Measurements from ENCODE around the gene TGFBR3L. TPM values are rescaled to one million over a fixed set of nuclear protein-coding genes. Genes with fewer than 3 reads are reported as not detected.

TGFBR3L gene
- total and polyA plus RNA-seq, 2 of the 8 experiments (the other 6 are each of a cell fraction or from before 2014, with no cell fraction given), result 3.1 to 3.7 TPM

DNA sequence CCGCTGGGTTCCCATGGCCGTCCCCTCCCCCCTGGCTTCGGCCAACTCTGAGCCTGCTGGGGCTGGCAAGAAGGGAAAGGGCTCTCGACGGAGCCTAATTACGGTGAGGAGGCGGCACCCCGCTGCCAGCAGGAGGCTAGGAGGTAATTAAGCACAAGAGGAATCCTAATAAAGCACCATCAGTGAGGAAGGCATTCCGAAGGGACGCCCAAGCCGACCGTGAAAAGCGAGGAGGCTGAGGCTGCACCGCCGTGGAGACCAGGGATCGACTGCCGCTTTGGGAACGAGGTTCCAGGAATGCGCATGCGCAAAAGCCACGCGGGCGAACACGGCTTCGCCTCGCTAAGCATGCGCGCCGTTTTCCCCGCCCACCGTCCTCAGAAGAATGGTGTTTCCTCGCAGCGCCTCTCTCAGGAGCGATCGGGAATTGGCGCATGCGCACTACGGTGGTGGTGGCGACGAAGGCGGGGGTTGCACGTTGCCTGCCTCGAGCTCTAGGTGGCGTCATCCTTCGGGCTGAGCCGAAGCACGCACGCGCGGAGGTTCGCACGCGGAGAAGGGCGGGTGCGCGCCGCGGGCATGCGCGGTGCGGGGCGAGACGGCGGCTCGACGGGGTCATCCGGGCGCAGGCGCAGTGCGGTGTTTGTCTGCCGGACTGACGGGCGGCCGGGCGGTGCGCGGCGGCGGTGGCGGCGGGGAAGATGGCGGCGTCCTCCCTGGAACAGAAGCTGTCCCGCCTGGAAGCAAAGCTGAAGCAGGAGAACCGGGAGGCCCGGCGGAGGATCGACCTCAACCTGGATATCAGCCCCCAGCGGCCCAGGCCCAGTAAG lies 11.2 kb upstream of the TGFBR3L start, which contains the start of gene MAP2K7:
Gene MAP2K7, plus strand, starts transcription at position 634 of the 830 bp plus-strand sequence. Its CDS starts 68 bp downstream, at position 702.
- Histone ChIP-seq H2BK15ac (ENCODE audit: low read length) (0 out of 2 replicates have a peak within 1 kb of the TSS, but pooled peaks have one; percentile 48), H3K36me3 (ENCODE audit: control insufficient read depth in 2 of 4, insufficient read depth in 4 of 4, low read length in 3 of 4) (no peaks in the 10 kb centered on the region; a peak in 2 of 8 replicates), H4K8ac (ENCODE audit: extremely low read depth, insufficient read depth, low read length) (peak within 1 kb of the TSS; percentile 97), H3K79me1 (ENCODE audit: low read depth, low read length) (peaks cover 9% of the 10 kb centered on the region), H3K27me3 (replicated peaks in 1 of 4; ENCODE audit: control insufficient read depth in 3 of 4, extremely low read depth in 1 of 4, insufficient read depth in 3 of 4, low read length in 3 of 4) (no peaks in the 10 kb centered on the region), H3K9ac (replicated peaks in 1 of 4; ENCODE audit: extremely low read depth in 1 of 4, low read depth in 3 of 4, low read length in 3 of 4) (peak within 1 kb of the TSS; percentile 49 to 64 (median 62)), H2BK120ac (replicated peaks; ENCODE audit: low read depth, low read length) (no peak within 1 kb of the TSS), H4K91ac (replicated peaks; ENCODE audit: insufficient read length, low read length) (peak within 1 kb of the TSS; percentile 90), H3K23ac (ENCODE audit: insufficient read length) (no peak within 1 kb of the TSS), H3K9me3 (ENCODE audit: insufficient read depth in 2 of 2, low read depth in 1 of 2, low read length in 1 of 2) (no peaks in the 10 kb centered on the region), H3K27ac (ENCODE audit: low read depth, low read length) (peak within 1 kb of the TSS; percentile 74; the same call in 1 of the 2 replicates), H3K79me2 (ENCODE audit: control insufficient read depth in 1 of 2, insufficient read depth in 2 of 2, low read length in 2 of 2) (peaks cover 0 to 22% of the 10 kb centered on the region in 2 experiments; a peak in 2 of 4 replicates), H2BK5ac (ENCODE audit: low read depth, low read length) (peak within 1 kb of the TSS; percentile 95), H3K23me2 (ENCODE audit: low read depth, low read length) (peaks cover 13% of the 10 kb centered on the region), H3K14ac (ENCODE audit: insufficient read length) (no peak within 1 kb of the TSS), H4K5ac (ENCODE audit: insufficient read length, low read depth, low read length) (peak within 1 kb of the TSS; percentile 97), H3K4me3 (ENCODE audit: extremely low read depth in 1 of 4, insufficient read depth in 2 of 4, low read depth in 3 of 4, low read length in 4 of 4) (peak within 1 kb of the TSS; percentile 45 to 91 (median 82)), H3K4me2 (ENCODE audit: insufficient read depth in 1 of 2, low read depth in 2 of 2, low read length in 2 of 2) (peak within 1 kb of the TSS; percentile 90 to 97), H3K18ac (ENCODE audit: extremely low read depth, low read length) (peak within 1 kb of the TSS; percentile 86), H2AK5ac (ENCODE audit: low read depth, low read length) (peak within 1 kb of the TSS; percentile 82; the same call in 1 of the 2 replicates), H3K4ac (replicated peaks; ENCODE audit: insufficient read length, low read depth, low read length) (peak within 1 kb of the TSS; percentile 92), H3K4me1 (replicated peaks in 1 of 4; ENCODE audit: control insufficient read depth in 3 of 4, insufficient read depth in 4 of 4, low read length in 3 of 4) (peaks cover 0 to 13% (median 7%) of the 10 kb centered on the region in 4 experiments; a peak in 5 of 7 replicates), H2BK12ac (ENCODE audit: low read depth, low read length) (0 out of 2 replicates have a peak within 1 kb of the TSS, but pooled peaks have one; percentile 62), H2AFZ (ENCODE audit: low read length) (no peak within 1 kb of the TSS), H2BK20ac (ENCODE audit: low read length) (no peak within 1 kb of the TSS), H4K20me1 (replicated peaks in 1 of 2; ENCODE audit: control insufficient read depth in 1 of 2, insufficient read depth in 2 of 2, low read length in 2 of 2) (peaks cover 3 to 10% of the 10 kb centered on the region in 2 experiments), H3K56ac (replicated peaks; ENCODE audit: insufficient read length, low read depth, low read length) (peak within 1 kb of the TSS; percentile 92)
- FAIRE-seq (peak; percentile 89), DNase-seq (ENCODE audit: low read depth in 1 of 2, low spot score in 2 of 2) (peak; percentile 100)
- ChIA-PET POLR2A (ENCODE audit: partially characterized antibody) (interaction anchor here (0.7 to 5.0 kb wide), 13 partner anchors 9 to 46 kb away, joined by 3 to 22 read pairs (median 4); partner anchors contain the start of genes LRRC8E, SNAPC2 and TGFBR3L), CTCF (ENCODE audit: partially characterized antibody) (interaction anchor here (0.5 to 4.9 kb wide), 17 partner anchors 11 to 273 kb away, joined by 3 to 14 read pairs (median 4); partner anchors contain the start of genes PRR36 and TGFBR3L)
- WGBS, 2 experiments (ENCODE audit: extremely low coverage in 1 of 2, insufficient coverage in 1 of 2, insufficient read length in 1 of 2, insufficient replicate concordance in 2 of 2, low coverage in 1 of 2, low lambda C conversion rate in 2 of 2, missing lambda C conversion rate in 1 of 2), result 2% methylated on average over 69 of the region's 89 CpGs; no CpG with 5 or more reads in 1 of the 2 experiments
- TF ChIP-seq ASH2L (IDR thresholded peaks at IDR 0.05; ENCODE audit: low read length) (peak; percentile 74), BRCA1 (IDR thresholded peaks at IDR 0.05; ENCODE audit: low read depth, low read length) (no peak), GABPA (IDR thresholded peaks at IDR 0.05; ENCODE audit: borderline replicate concordance, insufficient read depth, low read length) (no peak), YY1 (IDR thresholded peaks at IDR 0.05; ENCODE audit: low read depth, low read length) (peak; percentile 88), HDAC6 (IDR thresholded peaks at IDR 0.05; ENCODE audit: low read depth, low read length) (no peak), POLR2A (IDR thresholded peaks at IDR 0.05; ENCODE audit: control extremely low read depth in 1 of 2, low read depth in 2 of 2, low read length in 2 of 2) (peak in 1 of 2 experiments; percentile 92; a peak in 2 of 3 replicates), BACH1 (IDR thresholded peaks at IDR 0.05; ENCODE audit: low read length) (peak; percentile 61), EGR1 (IDR thresholded peaks at IDR 0.05; ENCODE audit: borderline replicate concordance, low read depth, low read length) (no peak), SIN3A (conservative IDR thresholded peaks at IDR 0.05 in 1 of 2, IDR thresholded peaks at IDR 0.05 in 1 of 2; ENCODE audit: low read depth in 1 of 2, low read length in 2 of 2) (0 out of 4 replicates have a peak, but pooled peaks of 1 of the 2 experiments have one; percentile 69), CTBP2 (IDR thresholded peaks at IDR 0.05; ENCODE audit: borderline replicate concordance, insufficient read depth, insufficient read length, low read length) (no peak), TBP (IDR thresholded peaks at IDR 0.05; ENCODE audit: low read depth, low read length) (0 out of 2 replicates have a peak, but pooled peaks have one; percentile 59)

All from H1 (cell line).